Stimulated activated CD8-positive, alpha-beta memory T cell treated with anti-CD3 and anti-CD28 coated beads, Interleukin-7, amount 100 ng/mL, for 48 hours (primary cell): ENCODE results near the gene CINP.
A peak's percentile ranks its signal among the peaks of the same experiment; 100 is the strongest.

Source experiments
- DNase-seq, 2 donors: peaks; one replicate each; pipeline ENCODE4 v3.0.0-alpha.2; 2020; ENCODE audit warnings: low read depth in 1 of 2; ENCODE audit errors: extremely low read depth in 1 of 2

Gene CINP

GRCh38 chr14:102362545-102363181, at the start of gene CINP, which contains the start of gene TECPR2:
TSS of gene CINP (minus strand) at chr14:102362890. CDS start at chr14:102362851, 39 bp downstream.
TSS of gene TECPR2 (plus strand) at chr14:102362941. CDS start at chr14:102376722, 13,781 bp downstream.
- peak; percentile 92 to 97 for DNase-seq

DNA sequence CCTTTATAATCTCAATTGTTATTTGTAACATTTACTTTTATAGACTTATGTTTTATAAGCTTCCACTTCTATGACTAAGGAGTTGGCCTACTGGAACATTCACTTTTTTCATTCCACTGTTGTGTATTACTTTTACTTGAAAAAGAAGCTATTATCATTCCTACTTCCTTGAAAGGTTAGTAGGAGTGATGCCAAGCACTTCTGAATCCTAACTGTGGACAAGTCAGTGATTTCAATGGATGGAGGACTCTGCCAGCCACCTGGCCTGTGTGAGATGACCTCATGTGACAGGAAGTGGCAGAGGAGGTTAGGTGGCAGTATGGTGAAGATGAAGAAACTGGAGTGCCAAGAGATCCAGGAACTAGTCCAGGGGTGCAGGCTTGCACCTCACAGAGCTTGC, 46.0 kb upstream of the CINP start:
- DNase-seq = no peak

GRCh38 chr14:102407258-102407657, 44.6 kb upstream of the CINP start:
- no peak for DNase-seq

DNA sequence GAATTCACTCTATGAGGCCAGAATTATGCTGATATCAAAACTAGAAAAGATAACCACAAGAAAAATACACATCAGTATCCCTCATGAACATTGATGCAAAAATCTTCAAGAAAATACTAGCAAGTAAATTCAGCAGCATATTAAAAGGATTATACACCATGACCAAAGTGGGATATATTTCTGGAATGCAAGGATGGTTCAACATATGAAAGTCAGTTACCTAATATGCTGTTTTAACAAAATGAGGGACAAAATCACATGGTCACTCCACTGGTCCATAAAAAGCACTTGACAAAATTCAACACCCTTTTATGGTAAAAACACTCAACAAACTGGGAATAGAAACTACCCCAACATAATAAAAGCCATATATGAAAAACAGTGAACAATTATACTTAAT, 40.3 kb upstream of the CINP start:
- DNase-seq = no peak

- DNase-seq = no peak
Observed at GRCh38 chr14:102396521-102396920, 33.8 kb upstream of the CINP start.

DNA sequence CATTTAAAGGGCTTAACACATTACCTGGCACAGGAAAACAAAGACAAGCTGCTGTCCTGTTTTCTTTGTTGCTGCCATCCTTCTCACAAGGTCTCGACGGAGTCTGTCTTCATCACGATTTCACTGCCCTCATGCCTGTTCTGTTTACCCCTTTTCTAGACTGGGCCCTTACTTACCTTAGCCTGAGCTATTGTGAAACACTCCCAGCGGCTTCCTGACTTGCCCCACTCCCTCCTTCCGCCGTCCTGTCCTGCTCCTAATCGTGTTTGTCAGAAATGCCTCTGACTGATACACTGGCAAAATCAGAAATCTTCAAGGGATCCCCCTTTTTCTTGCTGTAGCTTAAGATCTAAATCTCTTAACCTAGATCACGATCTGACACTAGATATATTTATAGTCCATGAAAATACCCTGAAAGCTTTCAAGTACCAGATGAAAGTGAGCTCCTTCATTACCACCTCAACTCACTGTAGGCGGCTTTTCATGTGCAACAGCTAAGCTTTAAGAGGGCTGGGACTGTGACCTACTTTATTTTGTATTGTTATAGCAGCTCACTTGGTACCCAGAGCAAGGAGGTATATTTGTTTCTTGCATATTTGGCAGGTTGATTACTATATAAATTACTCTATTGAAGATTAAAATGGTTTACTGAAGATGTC, 32.2 kb upstream of the CINP start:
- no peak for DNase-seq

- no peak for DNase-seq
Observed at GRCh38 chr14:102392506-102392905, 29.8 kb upstream of the CINP start.

GRCh38 chr14:102390064-102390855, 27.6 kb upstream of the CINP start:
- DNase-seq = no peak

GRCh38 chr14:102389246-102389645, 26.6 kb upstream of the CINP start:
- DNase-seq = no peak

DNA sequence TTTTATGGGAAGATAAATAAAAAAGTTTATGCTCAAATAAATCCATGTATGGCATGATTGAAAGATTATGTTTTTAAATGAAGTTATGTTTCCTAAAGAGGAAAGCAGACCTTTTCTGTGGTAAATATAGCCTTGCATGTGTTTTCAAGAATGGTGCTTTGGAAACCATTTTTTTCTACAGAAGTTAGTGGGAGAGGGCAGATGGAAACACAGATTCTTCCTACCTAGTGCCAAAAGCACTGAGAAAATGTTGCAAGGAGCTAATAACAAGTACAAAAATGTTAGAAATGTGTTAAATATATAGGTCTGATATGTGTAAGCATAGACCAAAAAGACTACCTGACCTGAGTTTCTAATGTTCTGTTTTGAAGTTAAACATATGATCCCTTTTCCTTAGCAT, 24.4 kb upstream of the CINP start:
- no peak for DNase-seq

DNA sequence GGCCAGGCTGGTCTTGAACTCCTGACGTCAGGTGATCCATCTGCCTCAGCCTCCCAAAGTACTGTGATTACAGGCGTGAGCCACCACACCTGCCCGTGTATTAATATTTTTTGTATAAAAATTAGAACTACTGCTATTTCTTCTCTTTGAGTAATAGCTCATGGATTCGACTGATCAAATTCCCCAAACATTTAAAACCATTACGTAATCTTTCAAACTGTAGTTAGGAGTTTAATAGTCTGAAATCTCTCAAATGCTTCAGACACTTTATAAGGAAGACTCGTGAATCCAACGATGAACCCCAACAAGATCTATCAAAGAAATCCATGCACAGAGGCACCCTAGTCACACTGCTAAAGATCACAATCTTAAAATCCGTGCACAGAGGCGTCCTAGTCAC, 16.1 kb upstream of the CINP start:
- no peak for DNase-seq

DNA sequence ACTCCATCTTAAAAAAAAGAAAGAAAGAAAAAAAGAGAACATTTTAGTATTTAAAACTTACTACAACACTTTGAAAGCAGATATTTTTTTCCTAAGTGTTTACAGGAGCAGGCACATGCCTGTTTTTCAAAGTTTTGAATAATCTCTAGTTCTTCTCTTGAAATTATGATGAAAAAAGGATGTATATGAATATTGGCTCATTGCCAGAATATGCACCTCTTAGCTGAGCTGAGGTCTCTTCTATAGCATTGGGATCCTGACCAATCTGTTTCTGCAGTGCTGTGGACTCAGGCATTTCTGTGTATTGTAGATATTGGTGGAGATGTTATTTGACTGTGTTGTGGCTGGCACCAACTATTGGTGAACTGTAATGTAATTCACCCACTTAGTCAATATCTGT, 15.0 kb upstream of the CINP start:
- DNase-seq = no peak

- no peak for DNase-seq
Observed at GRCh38 chr14:102375119-102375518, 12.4 kb upstream of the CINP start.

- DNase-seq = no peak
Observed at GRCh38 chr14:102374264-102374663, 11.6 kb upstream of the CINP start.

GRCh38 chr14:102373110-102373509, 10.4 kb upstream of the CINP start:
- no peak for DNase-seq

DNA sequence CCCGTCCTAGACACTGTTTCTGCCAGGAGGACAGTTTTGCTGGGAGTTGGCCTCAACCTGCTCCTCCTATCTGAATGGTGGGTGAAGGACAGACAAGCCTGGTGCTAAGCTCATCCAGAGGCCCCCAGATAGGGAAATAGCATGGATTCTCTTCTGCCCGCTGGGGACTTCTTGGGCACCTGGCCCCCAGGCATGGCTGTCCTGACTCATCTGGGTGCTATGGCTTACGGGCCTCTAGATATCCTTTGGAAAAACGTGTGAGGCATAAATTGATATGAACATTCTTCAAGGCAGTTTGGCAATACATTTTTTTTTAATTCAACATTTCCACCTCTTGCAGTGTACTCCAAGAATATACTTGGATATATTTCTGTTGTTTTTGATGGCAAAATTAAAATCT, 8.7 kb upstream of the CINP start:
- DNase-seq = no peak

DNA sequence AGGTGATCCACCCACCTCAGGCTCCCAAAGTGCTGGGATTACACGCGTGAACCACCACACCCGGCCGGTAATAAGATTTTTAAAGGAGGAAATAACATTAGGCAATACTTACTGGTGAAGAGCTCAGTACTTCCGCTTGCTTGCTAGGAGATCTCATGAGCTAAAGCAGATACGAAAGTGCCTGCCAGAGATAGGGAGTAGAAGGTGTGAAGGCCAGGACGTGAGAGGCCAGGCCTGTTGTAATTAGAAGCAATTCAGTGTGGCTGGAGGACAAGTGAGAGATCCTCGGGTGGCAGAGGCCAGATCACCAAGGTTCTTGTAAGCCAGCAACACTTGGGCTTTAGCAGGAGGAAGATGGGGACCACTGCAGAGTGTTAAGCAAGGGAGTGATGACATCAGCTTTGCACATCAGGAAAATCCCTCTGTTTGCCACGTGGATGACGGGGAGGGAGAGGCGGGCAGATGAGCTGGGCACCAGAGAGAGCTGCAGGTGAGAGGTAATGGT, 7.7 kb upstream of the CINP start:
- no peak for DNase-seq

DNA sequence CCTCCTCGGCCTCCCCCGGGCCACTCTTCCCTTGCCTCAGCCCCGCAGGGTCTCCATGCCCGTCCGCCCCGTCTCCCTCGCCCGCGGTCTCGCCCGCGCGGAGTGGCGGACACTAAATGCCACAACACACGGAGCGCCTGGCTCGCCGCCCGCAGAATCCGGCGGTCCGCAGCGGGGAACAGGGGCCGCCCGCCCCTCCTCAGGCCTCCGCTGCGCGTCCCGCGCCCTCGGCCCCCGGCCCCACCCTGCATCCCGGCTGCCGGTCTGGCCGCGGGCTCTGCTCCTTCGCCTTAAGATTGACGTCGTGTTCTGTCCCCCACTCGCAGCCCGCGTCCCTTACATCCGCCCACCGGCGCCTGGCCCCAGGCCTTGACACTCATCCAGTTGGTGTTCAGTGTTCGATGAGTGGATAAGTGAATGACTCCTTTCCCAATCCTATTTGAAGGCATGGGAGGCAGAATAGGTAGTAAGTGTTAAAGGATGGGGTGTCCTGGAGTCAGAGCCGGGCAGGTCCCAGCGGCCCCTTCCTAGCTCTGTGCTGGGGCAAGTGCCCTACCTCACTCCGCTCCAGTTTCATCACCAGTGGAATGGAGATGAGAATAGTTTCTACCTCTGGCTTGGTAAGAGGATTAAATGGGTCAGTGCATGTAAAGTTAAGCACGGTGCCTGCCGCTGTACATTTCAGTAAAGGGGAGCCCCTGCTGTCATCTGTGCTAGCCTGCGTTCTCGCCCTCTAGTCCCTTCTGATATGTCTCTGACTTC, 673 bp upstream of the CINP start:
- peak in 1 of 2 donors; percentile 17 for DNase-seq

DNA sequence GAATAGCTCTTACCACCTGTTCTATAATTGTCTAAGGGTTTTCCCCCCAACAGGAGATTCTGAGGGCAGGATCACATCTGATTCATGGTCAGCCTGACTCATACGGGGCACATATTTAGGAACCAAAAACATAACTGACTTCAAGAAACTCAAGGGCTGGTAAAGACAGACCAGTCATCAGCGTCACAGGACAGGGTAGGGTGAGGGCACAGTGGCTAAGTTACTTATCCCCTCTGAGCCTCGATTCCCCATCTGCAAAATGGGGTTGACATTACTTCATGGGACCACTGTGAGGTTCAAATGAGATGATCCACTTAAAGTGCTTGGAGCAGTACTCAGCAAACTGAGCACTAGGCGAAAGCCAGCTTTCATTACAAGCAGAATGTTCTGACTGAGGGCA, 606 bp downstream of the CINP start:
- DNase-seq = peak in 1 of 2 donors; percentile 61

- no peak for DNase-seq
Observed at GRCh38 chr14:102360388-102360787, 2.3 kb downstream of the CINP start.

DNA sequence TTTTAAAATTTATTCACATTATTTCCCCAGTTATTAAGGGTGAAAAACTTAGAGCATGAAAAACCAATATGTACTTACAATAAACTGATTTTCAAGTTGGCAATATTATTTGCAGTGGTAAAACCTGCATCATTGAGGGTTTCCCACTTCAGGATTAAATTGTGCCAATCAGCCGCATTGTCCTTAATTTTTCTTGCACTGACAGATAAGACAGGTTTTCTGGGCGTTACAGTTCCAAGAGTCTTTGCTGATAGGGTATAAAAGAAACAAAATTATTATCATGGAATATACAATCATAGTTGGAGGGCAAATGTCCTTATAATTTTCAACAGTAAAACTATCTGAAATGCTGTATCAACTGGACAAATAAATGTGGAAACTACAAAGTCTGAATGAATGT, 3.3 kb downstream of the CINP start:
- no peak for DNase-seq
